HG02943 (cell line): Measurements from ENCODE around the gene KCNH1.
"Not testable (repeated sequence)": the region's sequence is repeated elsewhere in the genome, so short reads cannot be mapped to it uniquely, and the experiment has no call there.

Source experiments
- ATAC-seq: cut with Tn5 transposase; IDR thresholded peaks from one replicate; pipeline ENCODE4 v1.9.1; 2021; ENCODE audit warnings: mild to moderate bottlenecking, low read depth, moderate library complexity; ENCODE audit not compliant: unreplicated experiment

KCNH1 gene

DNA sequence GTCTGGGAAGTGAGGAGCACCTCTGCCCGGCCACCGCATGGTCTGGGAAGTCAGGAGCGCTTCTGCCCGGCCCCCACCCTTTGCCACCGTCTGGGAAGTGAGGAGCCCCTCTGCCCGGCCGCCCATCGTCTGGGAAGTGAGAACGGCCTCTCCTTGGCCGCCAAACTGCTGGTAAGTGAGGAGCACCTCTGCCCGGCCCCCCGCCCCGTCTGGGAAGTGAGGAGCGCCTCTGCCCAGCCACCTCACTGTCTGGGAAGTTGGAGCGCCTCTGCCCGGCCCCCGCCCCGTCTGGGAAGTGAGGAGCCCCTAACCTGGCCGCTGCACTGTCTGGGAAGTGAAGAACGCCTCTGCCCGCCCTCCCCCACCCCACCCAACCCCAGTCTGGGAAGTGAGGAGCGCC, 22.6 kb downstream of the KCNH1 start:
- no peak for ATAC-seq

DNA sequence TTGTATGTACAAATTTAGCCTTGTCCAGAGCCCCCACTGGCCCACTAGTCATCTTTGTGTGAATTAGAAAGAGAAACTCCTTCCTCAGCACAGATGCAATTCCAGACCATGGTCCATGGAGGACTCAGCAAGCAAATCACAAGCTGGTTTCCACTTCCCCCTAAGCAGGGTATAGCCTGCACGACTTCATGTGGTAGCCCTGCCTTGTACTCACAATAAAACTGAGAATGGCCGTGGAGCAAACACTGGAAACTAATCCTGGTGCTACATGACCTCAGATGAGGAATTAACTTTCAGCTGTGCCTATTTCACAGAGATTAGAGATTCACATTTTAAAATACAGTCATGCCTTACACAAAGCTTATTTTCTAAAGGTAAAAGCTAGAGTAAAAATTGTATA, 32.5 kb downstream of the KCNH1 start:
- no peak for ATAC-seq

DNA sequence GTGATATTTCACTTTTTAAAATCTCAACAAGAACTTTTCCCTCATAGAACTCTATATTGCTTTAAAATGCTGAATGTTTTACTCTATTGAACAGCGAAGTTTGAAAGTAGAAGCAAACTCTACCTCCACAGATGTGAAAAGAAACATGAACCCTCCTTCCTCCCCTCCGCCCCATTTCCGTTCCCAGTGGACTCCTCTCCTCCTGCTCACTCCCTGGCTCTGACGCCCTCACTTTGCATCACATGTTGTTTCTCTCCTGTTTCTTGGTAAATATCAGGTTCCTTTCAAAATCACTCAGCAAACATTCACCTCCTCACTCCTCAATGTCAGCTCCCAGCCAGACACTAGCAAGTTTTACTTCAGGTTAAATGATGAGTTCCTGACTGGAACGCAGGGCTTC, 34.6 kb downstream of the KCNH1 start:
- ATAC-seq: no peak

DNA sequence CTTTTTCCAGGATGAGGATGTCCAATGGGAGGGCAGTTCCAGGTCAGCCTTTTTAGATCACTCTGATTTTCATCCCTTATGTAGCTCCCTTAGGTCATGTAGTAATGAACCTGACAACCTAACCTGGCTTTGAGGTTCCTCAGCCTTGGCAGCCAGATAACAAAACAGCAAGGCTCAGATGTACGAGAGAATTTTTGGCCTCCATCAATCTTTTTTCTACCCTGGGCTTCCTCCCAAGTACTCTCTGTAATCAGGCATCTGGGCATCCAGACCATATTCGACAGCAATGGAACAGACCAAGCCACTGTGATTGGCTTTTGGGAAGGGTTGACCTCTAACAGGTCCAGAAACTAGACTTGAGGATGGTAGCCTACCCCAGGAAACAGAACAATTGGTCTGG, 38.6 kb downstream of the KCNH1 start:
- no peak for ATAC-seq

DNA sequence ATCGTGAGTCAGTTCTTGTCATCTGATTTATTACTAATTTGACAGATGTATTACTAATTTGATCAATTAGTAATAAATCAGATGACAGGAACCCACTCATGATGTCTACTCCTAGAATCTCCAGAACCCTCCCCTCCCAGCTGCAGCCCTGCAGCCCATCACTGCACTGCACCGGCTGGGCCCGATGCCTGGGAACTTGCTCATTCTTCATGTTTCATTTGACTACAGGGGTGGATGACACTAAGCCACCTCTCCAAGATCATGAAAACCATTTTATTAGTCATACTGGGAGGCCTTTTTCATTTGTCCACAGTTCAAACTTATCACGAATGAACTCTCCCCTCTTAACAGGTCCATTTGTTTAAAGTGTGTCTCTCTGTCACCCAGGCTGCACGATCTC, 41.0 kb downstream of the KCNH1 start:
- no peak for ATAC-seq

DNA sequence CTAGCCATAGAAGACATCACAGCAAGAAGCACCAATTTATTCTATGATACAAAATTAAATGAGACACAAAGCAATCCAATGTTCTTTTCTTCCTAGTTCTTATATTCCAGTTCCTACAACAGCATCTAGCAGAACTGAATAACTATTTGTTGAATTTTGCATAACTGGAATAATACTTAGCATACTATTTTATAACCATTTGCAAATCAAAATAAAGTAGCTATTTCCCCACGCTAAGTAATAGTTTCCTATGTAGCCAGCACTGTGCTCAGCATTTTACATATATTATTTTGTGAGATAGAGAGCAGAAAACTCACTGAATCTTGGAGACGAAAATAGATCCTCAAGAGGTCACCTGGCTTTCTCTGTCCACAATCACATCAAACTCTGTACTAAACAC, 42.1 kb downstream of the KCNH1 start:
- no peak for ATAC-seq

DNA sequence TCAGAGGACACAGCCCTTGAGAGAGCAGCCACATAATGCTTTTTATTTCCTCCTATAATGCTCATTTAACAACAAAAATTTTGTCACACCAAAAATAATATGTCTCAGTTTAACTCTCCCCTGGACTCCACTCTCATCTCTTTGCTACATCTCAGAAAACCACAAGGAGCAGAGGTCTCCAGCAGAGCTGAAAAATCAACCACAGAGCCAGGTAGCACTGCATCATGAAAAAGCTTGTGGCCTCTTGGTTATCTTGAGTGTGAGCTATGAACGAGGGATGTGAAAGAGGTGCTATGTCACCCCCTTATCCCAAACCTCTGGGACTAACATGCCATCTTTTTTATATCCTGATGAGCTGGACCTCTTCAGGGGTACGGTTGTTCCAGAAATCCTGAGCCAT, 44.4 kb downstream of the KCNH1 start:
- no peak for ATAC-seq

DNA sequence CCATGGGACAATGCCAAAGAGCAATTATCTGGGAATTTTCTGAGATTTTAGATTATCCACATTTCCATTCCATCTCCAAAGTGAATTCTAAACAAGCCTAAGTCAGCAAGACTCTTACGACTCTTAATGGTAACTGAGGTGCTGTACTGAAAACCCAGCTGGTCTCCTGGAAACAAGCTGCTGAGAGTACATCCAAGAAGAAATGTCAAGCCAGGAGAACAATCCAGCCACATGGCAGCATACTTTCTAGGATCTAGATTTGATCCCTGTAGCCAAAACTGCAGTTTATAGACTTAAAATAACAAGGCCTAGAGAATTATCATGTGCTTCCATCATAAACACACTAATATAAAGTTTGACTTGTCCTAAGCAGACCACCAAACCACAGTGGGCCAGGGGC, 45.8 kb downstream of the KCNH1 start:
- ATAC-seq: no peak

DNA sequence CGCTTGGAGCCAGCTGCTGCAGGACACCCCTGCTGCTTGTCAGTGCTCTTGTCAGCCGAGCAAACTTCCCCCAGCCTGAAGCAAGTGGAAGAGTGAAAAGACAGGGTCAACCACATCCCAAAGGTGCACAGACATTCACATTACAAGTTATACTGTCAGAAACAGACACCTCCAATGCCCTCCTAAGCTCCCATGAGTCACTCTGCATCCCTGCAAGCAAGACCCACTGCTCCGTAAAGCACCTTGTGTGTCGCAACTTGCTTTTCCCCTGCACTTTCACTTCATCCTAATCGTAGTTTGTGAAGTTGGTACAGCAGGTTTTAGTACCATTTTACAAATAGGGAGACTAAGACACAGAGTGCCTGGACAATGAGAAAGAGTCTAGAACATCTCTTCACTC, 51.1 kb downstream of the KCNH1 start:
- ATAC-seq: no peak

DNA sequence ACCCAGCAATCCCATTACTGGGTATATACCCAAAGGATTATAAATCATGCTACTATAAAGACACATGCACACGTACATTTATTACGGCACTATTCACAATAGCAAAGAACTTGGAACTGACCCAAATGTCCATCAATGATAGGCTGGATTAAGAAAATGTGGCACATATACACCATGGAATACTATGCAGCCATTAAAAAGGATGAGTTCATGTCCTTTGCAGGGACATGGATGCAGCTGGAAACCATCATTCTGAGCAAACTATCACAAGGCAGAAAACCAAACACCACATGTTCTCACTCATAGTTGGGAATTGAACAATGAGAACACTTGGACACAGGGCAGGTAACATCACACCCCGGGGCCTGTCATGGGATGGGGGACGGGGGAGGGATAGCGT, 52.5 kb downstream of the KCNH1 start:
- not testable (repeated sequence) for ATAC-seq

DNA sequence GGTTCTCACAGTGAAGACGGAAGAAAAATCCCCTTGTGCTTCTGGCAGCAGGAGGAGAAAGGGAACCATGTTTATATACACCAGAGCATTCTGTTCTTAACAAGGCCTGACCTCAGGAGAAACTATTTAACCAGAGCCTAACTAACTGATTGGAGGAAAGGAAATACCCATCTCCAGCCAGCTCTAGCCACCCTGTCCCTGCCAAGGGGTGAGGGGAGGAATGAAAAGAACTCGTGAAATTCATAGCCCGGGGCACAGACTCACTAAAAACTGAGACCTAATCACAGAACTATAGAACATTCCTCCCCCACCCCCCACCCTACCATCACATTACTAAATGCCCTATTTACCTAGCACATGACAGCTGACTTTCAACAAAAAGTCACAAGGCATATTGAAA, 65.0 kb downstream of the KCNH1 start:
- no peak for ATAC-seq

DNA sequence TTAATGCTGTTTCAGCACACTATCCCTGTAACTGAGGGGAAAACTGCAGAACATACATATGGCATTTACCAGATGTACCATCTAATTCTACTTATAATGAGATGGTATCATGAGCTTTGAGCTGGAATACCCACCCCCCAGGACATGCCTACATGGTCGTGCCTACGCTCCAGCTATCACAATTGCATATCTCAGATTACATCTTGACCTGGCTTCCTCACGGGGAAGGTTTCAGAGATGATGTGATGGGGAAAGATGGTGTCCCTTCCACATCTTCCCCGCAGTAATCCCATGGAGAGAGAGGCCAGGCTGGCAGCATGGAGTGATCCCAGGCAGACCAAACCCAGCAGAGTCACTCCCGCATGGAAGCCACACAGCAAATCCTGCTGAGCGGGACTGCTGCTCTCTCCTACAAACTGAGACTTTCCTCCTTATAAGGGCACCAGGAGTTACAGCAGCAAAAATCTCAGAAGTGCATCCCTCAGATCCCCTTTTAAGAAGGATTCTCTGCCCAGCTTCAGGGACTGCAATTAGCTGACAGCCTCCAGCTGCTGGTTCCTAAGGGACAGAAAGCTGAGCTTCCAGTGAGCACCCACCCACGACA, 67.1 kb downstream of the KCNH1 start:
- no peak for ATAC-seq

DNA sequence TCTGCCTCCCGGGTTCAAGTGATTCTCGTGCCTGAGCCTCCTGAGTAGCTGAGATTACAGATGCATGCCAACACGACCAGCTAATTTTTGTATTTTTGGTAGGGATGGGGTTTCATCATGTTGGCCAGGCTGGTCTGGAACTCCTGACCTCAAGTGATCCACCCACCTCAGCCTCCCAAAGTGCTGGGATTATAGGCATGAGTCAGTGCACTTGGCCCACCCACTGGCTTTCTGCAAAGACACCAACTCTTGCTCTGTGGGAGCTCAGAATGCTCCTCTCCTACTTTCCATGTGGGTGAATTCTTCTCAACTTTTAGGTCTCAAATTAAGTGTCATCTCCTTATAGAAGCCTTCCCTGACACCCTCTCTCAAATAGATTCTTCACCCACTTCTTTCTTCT, 92.1 kb downstream of the KCNH1 start:
- not testable (repeated sequence) for ATAC-seq

DNA sequence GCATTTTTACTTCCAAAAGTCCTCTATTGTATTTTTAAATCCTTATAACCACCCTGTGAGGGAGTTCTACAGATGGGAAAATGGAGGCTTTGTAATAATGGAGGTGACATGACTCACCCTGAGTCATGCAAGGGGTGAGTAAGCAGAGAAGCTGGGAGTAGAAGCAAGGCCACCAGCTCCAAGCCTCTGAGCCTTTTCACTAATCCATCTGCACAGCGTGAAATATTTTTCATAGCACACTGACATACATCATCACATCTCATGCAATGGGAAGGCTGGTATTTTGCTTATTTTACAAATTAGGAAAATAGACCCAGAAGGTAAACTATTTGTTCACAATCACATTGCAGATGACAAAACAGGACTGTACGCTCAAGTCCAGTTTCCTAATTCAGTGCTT, 96.9 kb downstream of the KCNH1 start:
- no peak for ATAC-seq

DNA sequence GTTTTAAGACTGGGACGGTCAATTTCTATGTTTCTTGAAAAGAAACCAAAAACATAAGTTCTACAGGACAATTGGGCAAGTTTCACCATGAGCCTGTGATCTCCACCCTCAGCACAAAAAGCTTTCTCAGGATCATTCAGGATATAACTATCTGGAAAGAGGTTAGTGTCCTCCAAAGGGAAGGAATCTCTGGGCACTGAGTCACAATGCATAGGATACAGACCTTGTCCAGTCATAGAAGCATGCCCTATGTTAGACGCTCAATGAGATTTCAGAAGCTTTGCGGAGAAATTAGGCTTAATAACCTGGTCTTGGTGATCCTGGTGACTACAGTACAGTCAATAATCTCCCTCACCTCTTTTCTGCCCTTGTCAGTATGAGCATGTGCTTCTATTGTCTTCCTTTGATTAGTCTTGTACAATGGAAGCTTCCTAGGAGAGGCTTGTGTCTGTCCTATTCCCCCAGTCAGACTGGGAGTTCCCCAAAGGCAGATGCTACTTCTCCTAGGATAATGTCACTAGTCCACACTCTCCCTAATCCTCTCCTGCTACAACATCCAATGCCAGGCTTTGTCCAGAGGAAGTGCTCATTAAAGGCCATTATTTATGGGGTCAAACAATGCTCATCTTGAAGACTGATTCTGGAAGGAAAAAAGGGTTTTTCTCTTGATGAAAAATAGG, 97.4 kb downstream of the KCNH1 start:
- ATAC-seq: no peak

DNA sequence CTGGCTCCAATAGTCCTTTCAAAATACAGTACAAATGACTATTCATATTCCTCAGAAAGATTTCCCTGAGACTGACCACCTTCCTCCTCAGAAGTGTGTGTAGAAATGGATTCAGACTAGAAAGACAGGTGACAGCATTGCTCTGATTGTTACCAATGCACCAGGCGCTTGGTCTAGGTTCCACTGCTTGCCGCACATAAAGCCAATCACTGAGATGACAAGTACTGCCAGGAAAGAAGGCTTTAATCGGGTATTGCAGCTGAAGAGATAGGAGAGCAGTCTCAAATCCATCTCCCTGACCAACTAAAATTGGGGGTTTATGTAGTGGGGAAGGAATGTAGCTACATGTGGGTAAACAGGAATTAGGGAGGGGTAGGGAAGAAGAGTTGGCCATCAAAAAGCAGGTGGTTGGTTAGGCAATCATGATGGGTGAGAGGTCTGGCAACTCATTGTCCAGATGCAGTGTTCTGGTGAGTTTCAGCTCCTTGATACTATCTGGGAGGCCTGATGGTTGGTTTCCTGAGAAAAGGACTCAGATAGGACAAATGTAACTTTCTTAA, 98.0 kb downstream of the KCNH1 start:
- no peak for ATAC-seq

DNA sequence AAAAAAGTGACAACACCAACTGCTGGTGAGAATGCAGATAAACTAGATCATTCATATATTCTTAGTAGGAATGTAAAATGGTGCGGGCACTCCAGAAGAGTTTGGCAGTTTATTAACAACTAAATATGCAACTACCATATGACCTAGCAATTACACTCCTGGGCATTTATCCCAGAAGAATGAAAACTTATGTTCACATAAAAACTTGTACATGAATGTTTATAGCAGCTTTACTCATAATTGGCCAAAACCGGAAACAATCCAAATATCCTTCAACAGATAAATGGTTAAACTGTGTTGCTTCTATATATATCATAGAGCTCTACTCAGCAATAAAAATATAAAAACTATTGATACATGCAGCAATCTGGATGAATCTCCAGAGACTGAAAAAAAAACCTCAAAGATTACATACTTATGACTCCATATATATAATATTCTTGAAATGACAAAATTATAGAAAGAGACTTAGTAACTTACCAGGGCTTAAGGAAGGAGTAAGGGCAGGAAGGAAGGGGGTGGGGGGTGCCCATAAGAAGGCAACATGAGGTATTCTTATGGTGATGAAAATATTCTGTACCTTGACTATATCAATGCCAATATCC, 99.9 kb downstream of the KCNH1 start:
- no peak for ATAC-seq

DNA sequence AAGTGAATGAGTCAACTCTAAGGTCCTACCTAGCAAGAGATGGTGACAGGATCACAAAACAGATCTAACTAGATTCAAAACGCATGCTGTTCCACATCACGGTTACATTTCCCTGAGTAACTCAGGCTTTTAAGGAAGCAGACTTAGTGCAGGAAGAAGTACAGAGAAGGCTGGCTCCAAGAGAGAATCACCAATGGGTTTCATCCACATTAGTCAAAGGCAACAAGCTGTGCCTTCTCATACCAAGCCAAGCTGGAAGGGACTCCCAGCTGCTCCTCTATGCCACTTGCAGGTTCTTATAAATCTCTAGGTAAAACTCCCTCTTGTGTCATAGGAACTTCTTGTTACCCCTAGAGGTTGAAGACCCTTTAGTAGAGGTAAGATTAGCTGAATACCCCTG, 109.0 kb downstream of the KCNH1 start:
- ATAC-seq: no peak

DNA sequence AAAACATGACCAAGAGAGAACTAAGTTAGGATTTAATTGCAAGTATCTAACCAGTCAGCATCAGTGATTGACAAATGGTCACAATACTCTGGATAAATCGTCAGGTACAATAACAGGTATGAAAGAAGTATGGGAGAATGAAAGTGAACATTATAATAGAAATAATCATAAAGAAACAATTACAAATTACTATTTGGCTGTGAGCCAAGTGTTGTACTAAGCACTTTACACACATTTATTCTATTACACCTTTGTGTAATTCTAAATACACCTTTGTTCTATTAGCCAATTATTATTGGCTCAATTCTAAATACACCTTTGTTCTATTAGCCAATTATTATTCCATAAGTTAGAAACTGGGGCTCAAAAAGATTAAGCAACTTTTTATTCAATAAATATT, 114.7 kb downstream of the KCNH1 start:
- ATAC-seq: no peak

DNA sequence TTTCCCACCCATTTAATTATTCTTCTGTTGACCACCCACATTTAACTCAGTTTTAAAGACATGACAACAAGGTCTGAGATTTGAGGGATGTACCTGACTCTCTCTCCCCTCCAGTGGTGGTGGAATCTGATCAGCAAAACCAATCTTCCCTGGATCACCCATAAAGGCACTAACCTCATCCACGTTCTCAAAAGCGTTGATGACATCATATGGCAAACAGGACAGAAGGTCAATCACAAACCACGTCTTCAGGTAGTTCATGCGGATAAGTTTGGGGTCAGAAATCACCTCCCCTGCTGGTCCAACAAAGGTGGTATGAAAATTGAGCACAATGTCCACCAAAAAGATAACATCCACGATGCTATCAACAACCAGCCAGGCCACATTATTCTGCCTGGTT, 115.3 kb downstream of the KCNH1 start:
- no peak for ATAC-seq

DNA sequence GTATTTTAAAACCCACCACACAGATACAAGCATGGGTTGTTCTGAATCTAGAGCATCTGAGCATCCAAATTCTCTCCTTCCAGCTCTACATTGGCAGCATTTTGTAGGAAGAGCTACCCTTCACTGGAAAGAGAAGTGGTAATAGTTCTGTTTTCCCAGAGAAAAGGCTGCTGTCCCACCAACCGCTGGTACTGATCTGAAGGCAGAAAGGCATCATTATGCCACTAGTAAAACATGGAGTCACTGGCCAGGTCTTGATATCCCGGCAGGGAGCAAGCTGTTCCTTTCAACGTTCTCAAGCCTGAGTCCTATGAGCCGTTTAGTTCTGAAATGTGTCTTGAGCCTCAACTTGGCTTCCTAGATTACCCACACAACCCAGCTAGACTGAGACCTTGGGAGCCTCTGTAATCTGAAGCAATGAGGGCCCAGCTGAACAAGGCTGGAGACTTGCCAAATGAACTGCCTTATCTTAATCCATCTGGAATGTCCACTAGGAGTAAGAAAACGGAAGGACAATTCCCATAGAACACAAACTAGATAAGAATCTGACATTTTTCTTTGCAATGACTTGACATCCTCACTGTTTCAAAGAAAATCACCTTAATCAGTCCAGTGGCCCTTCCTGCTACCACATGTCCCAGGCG, 116.8 kb downstream of the KCNH1 start:
- ATAC-seq: no peak
